ENCODE results near the gene SORL1-AS1.

The SORL1-AS1 gene

DNA sequence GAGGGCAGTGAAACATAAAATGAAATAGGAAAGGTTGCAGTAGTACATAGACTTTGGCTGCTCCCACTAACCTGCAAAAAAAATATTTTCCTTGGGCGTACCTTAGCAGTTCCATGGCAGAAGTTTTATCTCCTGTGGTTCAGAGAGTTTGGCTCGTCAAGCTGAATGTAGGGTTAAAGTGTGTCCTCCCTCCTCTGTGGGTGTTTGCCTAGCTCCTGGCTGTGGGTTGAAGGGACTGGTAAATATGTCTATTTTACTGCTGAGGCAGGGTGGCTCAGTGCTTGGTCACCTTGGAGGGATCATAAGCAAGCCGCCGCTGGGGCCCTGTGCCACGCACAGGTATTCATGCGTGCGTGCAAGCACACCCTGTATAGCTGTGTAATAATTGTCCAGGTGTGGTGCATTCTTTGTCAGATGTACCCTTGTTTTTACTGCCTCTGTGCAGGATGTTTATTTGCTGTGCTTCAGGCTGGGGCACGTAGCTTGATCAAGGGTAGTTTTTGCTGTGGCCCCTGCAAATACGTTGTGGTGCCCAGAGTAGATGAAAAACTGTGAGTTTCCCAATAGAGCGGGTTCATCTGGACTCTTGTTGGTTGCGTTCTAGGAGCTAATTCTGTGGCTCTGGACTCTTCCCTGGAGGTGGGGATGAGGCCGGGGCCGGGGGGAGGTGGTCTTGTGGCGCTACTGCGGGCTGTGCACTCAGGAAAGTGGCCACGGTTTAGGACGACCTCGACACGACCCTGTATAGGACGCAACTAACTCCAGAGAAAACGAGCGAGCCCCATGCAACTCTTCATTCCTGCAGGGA lies 1.4 kb downstream of the SORL1-AS1 start:
- peak in 5 of 6 experiments; percentile 34 to 66 (median 56) for DNase-seq

DNA sequence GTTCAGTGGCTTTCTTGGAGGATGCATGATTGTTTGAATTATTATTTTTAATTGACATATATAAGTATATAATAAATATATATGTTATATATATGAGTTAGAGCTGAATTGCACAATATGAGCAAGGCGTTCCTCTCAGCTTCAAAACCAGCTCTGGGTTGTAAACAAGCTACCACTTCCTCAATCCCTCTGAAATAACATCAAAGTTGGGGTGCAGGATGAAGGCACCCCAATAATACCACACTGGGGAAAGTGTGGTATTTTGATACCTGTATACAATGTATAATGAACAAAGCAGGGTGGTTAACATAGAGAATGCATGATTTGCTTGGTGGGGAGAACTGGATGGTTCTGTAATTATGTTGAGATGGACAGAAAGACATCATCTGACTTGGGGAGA lies 2.4 kb downstream of the SORL1-AS1 start:
- DNase-seq, result peak in 3 of 6 experiments; percentile 13 to 30 (median 27)

DNA sequence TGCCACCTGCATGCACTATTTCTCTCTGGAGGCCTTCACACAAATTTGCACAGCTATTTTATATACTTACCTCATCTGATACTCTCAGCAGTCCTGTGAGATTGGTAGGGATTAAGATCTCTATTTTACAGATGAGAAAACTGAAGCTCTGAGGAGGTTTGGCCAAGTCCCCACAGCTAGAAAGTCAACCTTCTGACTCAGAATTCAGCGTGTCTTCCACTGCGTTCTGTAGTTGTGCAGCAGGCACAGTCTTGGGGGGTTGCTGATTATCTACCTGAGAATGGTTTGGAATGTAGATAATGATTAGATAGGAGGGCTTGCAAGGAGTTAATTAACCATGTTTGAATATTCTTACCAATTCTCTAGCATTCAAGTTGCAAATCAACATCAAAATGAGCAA lies 3.1 kb downstream of the SORL1-AS1 start:
- no peak for DNase-seq

DNA sequence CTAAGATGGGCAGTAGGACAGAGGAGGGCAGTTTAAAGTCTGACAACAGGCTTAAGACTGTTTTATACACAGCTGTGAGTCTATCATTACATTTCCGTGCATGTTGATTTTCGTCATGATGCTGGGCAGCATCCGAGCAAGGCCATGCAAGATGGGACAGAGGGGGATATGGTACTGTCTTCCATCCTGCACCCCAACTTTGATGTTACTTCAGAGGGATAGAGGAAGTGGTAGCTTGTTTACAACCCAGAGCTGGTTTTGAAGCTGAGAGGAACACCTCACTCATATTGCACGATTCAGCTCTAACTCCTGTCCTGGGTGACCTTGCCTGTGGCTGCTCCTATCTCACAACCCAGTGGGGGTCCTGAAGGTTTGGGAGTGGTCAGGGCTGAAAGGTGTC lies 3.6 kb downstream of the SORL1-AS1 start:
- peak in 4 of 6 experiments; percentile 22 to 80 (median 70) for DNase-seq

DNA sequence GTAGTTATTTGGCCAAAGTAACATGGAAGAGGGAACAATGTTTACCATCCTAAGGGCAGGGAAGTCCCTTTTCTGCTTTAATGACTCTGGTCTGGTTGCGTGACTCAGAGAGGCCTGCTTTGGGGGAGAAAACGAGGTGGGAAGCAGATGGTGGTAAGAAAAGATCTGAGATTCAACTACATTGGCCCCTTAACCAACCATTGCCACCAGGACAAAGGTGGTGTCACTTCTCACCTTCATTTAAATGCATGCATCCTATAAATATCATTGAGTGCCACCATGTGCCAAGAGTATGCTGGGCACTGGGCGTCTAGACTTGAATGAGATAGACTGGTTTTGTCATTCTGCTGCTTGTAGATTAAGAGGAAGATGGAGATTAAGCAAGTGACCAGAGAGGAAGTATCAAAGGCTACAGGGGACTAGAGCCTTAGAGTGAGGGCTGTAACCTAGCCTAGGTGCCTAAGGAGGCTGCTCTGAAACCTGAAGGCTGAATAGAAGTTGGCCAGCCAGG lies 4.3 kb downstream of the SORL1-AS1 start:
- DNase-seq, result peak in 1 of 6 experiments; percentile 29

DNA sequence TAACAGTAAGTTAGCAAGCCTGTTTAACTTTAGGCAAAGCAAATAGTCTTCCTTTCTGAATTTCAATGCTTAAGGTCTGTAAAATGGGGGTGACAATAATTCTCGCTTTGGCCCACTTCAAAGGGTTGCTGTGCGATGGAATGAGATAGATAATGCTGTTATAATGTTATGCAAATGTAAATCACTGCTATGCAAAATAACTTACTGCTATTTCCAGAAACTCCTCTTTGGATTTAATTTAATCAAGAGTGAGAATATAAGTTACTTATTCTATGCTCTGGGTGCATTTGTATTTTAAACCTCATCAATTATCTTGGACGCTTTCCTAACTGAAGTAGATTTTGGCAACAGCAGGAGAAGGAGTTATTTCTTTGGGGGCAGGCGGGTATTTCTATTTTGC lies 4.8 kb downstream of the SORL1-AS1 start:
- DNase-seq, result no peak

DNA sequence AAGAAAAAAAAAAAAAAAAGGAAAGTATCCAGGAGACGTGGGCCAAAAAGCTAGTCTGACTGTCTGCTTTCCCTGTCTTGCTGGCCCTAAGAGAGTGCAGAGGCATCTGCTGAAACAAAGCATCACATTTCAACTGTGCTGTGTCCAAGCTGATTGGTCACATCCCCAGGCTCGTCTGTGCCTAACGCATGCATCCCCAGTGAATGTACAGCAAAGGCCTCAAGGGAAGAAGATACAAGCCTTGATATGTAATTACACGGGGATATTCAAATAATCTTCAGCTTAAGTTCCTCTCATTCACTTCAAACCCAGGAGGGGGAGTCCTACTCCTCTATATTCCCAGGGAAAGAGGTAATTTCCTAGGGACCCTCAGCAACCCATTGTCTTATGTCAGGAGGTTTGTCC lies 6.0 kb downstream of the SORL1-AS1 start:
- no peak for DNase-seq

DNA sequence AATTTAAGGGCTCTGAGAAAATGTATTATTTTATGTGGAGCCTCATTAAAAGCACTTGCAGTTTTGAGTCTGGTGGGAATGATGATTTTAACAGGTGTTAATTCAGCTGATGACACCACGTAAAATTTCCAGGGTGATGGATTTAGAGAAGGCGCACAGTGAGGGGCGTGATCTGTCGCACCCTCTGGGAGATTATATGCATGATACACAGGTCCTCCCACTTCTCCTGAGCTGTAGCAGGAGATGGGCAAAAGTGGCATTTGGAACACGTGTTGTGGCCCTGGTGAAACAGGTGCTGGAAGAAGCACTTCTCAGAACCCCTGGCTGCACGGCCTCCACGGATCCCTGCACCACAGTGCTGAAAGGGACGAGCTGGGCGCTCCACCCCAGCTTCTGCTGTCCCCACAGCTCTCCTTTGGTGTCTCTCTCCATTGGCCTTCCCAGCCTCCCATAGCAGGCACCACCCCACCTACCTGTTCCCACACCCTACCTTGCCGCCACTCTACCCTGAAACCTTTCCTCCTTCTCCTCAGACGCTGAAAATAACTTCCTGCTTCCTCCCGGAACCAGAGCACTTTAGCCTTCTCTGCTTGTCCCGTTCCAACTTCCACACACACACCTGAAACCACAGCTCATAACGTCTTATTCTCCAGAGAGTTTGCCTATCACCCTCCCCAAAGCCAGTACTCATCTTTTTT lies 7.5 kb downstream of the SORL1-AS1 start:
- DNase-seq, result no peak

DNA sequence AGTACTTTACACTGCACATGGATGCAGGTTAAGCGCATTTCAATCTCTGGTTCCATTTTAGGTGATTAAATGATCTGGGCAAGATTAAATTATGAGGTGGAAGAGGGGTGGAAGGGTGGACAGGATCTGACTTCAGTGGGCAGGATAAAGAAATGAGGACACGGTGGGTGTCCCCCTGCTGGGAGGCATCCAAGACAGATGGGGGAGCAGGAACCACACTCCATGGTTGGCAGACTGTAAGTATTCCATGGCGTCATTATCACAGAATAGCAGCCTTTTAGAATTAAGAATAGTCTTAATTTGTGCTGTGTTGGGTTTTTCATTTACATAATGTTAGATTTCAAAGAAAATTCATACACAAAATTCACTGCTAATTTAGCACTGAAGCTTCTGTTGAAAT lies 8.2 kb downstream of the SORL1-AS1 start:
- DNase-seq, result no peak

DNA sequence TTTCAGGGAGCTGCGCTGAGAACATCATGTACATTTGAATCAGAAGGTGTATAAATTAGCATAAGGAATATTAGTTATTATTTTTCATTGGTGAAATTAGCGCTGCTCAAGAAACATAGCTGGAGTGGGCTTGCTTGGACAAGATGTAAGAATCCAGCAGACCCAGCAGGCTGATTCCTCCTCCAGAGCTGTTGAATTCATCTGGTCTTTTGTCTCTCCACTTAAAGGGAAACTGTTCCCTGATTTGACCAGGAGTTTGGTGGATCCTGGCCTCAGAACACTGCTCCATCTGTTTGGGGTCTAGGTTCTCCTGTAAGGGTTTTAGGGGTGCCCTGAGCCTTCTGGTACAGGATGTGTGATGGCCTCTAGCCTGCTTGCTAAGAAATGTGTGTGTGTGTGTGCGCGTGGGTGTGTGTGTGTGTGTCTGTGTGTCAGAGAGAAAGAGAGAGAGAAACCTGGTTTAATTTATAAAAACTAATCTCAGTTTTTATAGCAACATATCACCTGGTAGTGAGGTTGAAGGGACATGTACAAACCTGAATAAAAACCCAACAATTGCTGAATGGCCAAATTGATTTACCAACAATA lies 9.0 kb downstream of the SORL1-AS1 start:
- no peak for DNase-seq

DNA sequence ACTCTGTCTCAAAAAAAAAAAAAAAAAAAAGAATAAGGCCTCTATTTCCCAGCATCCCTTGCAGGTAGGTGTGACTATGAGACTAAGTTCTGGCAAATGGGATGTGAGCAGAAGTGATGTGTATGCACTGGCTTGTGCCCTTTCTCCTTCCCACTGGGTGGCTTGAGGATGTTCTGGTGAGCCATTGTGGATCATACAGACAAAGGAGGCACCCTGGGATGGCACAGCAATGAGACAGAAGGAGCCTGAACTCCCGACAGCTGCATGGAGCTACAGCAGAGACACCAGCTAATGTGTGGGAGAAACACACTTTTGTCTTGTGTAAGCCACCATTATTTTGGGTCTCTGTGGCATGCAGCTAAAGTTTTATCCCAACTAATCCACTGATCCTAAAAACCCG lies 11.2 kb downstream of the SORL1-AS1 start:
- DNase-seq, result no peak

DNA sequence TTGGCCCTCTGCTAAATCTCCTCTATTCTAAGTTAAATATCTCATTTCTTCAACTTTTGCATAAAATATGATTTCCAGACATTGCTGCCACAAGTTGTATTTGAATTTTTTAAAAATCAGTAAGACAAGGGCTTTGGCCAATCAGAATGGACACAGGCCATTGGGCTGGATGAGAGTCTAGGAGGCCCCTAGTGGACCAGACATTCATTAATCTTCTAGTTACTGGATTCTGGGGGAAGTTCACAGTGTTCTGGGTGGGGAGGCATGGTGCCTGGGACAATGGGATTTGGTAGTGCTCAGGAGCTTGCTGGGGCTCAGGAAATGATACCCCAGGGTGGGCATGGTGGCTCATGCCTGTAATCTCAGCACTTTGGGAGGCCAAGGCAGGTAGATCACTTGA lies 13.0 kb downstream of the SORL1-AS1 start:
- DNase-seq, result no peak

DNA sequence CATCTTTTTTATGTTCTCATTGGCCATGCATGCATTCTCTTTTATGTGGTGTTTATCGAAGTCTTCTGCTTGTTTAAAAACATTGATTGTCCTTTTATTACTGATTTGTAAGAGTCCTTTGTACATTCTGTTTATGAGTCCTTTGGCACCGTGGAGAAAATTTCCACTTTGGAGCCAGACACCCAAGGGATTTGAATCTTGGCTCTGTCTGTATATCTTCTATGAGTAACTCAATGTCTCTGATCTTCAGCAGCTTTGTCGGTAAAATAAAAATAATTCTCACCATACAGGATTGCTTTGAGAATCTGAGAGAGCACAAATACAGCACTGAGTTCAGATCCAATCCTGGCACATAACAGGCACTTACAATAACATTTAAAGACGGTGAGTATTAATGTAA lies 13.4 kb downstream of the SORL1-AS1 start:
- no peak for DNase-seq

DNA sequence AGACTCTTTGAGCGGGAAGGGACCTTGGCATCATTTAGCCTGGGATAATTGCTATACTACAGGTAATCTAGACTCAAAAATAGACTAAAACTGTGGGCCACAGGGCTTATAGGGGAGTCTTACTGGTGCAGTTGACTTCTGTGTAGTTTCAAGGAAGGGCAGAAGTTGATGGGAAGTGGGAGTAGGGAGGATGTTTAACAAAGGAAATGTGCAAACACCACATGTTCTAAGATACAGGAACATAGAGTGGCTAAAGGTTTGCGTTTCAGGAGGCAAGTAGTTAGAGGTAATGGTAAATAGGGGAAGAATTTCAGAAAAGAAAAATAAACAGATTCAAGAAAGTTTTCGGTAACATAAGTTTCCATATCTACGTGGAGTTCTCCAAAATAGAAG lies 15.1 kb downstream of the SORL1-AS1 start:
- no peak for DNase-seq

DNA sequence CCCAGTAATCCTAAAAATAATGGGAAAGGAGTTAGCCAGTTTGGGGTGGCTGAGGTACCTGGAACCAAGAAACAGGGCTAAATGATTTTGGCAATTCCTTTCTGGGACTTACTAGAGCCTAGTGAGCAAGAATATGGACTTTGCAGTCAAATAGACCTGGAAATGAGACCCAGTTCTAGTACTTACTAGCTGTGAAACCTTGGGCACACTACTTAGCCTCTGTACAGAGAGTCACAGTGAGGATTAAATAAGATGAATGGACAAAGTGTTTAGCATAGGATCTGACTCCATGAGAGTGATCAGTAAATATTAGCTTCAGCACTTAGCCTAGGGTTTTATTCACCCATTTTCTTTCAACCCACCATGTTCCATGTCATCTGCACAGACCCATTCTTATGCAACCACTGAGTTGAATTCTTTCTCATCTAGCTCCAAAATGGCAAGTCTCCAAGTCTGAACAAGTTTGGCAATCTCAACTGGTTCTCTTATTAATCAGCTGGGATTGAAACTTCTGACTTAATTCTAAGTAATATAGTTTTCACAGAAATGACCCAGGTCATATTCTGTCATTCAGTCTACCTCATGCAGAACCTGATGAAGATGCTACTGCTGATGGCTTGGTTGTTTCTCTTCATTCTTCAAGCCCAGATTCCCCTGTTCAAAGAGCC lies 15.6 kb downstream of the SORL1-AS1 start:
- no peak for DNase-seq

DNA sequence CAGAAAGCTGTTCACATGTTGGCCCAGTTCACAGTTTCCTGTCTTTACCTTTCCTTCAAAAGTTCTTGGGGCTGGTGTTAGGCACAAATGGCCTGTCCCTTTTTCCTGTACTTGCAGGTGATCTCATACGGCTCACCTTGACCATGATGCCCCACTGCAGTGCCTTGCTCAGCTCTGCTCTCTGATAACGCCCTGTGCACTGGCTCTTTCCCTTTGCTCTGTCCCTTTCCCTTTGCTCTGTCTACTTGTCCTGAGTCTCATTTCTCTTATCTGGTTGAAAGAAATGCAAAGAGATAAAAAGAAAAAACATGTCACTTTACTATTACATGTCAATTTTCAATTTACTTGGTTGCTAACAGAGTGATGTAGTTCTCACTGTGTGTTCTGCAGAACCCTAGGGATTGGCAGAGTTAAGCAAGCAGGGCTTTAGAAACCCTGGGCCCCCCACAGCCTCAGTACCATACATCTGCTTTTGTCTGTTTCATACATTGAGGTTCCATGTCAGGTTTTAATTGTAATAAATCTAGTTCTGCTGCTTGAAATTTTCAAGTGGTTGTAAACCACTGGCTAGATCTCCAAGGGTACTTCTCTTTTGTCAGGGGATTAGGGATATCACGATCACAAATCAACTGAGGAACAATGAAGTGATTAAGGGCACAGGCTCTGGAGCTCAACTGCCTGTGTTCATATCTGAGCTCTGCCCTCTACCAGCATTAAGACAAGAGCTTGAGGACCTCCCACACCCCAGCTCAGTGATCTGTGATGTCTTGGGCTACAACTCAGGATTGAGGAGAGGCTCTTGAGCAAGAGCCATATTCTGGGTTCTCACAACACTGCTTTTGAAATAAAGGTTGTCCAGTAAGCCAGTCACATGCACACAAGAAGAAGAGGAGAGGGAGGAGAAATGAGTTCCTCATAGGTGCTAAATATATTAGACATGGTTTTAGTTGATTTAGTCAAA lies 16.9 kb downstream of the SORL1-AS1 start:
- DNase-seq, result no peak

DNA sequence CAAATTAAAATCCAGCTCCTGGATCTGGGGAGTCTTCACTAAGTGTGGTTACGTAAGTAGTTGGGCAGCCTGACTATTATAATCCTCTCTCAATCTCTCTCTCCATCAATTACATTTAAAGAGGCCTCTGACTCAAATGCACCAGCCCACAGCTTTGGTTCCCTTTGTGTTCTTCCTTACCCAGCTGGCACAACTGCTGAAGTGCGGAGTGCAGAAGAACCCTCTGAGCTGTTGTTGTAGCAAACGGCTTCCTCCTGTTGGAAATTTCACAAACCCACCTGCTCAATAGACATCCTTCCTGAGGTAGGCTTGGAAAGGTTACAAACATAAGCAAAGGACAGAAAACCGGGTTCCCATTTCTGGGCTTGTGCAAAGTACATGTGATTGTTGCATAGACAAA lies 17.6 kb downstream of the SORL1-AS1 start:
- no peak for DNase-seq

DNA sequence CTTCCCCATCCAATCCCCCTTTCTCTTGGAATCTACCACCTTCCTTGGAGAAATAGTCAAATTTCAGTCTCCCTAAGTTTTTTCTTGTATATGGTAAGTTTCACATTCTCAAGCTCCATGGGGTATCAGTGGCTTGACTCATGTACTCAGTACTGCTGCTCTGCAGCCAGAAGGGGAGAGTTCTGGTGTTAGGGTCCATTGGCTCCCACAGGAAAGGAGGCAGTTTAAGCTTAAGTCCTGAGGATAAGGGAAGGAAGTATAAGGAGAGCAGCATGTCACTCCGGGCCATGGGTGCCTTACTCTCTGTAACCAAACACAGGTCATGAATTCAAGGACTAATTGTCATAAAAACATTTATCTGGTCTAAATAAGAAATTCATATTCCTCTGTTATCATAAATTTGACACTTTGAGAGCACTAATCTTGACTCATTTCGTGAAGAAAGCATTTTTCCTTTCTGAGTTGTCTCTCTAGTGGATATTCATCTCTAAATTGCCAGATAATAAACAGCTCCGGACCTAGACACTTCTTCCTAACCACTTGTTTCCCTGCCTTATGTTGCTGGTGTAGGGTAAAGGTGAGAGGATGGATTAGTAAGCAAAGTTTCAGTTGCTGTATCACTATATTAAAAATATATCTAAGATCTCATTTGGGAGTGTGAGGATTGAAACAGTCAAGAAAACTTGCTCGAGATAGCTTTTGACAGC lies 20.8 kb downstream of the SORL1-AS1 start:
- no peak for DNase-seq

DNA sequence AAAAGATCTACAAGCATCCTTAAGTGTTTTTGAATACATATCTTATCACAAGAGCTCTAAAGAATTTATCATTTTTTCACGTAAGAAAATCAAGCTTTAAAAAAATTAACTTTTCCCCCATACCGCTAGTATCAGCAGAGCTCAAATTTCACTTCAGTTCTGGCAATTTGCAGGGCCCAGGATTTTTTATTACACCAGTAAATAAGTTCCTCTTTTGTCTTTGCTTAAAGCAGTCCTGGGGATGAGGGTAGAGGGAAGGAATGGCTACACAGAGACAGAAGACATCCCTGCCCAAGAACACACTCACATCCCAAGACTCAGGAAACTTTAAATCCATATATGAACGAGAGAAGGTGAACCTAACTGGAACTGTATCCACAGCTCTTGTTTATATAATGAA lies 23.2 kb downstream of the SORL1-AS1 start:
- DNase-seq, result no peak

DNA sequence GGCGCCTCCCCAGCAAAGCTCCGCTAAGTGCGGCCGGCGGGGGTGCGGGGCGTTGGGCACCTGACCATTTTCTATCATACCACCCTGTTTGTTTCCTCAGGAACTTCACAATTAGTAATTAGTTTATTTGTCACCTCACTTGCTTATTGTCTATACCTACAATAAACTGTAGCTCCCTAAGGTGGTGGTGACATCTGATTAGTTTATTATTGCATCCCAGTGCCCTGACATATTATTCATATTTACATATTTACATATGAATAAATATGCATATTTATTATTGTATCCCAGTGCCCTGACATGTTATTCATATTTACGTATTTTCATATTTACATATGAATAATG lies 25.4 kb downstream of the SORL1-AS1 start:
- no peak for DNase-seq

Data from stimulated activated naive CD4-positive, alpha-beta T cell (primary cell).